Astrocyte (in vitro differentiated cells and primary cell): Measurements from ENCODE around the gene RNF157. TPM values are rescaled to one million over a fixed set of nuclear protein-coding genes. Genes with fewer than 3 reads are reported as not detected.
"Not testable (repeated sequence)": the region's sequence is repeated elsewhere in the genome, so short reads cannot be mapped to it uniquely, and the experiment has no call there.

Experiments used
- DNase-seq: peaks from one replicate; pipeline ENCODE4 v3.0.0-alpha.2; 2010; ENCODE audit warnings: low read depth
- FAIRE-seq: peaks from 2 replicates; lab custom pipeline; 2011; peaks lifted over from hg19 to GRCh38; lab: Jason Lieb, UNC
- H2AFZ ChIP-seq: 2 replicates; pipeline ENCODE4 v1.6.0; 2012; ENCODE audit warnings: low read depth, low read length, inconsistent platforms
- H3K27ac ChIP-seq: 2 replicates; pipeline ENCODE4 v1.5.1; 2011; ENCODE audit warnings: low read depth, low read length, inconsistent platforms
- H3K27me3 ChIP-seq: 2 replicates; pipeline ENCODE4 v1.6.0; 2011; ENCODE audit warnings: low read length, inconsistent platforms; ENCODE audit not compliant: insufficient read depth
- H3K36me3 ChIP-seq: 2 replicates; pipeline ENCODE4 v1.5.1; 2011; ENCODE audit warnings: low read length, inconsistent platforms; ENCODE audit not compliant: insufficient read depth
- H3K4me1 ChIP-seq: 2 replicates; pipeline ENCODE4 v1.5.1; 2011; ENCODE audit warnings: low read length, inconsistent platforms; ENCODE audit not compliant: insufficient read depth
- H3K4me2 ChIP-seq: 2 replicates; pipeline ENCODE4 v1.6.0; 2012; ENCODE audit warnings: low read length, inconsistent platforms
- H3K4me3 ChIP-seq: 2 replicates; pipeline ENCODE4 v1.5.1; 2011; ENCODE audit warnings: low read depth, mild to moderate bottlenecking, low read length, inconsistent platforms; ENCODE audit not compliant: insufficient read depth
- H3K79me2 ChIP-seq: 2 replicates; pipeline ENCODE4 v1.6.0; 2012; ENCODE audit warnings: mild to moderate bottlenecking, low read length, inconsistent platforms; ENCODE audit not compliant: insufficient read depth
- H3K9ac ChIP-seq: 2 replicates; pipeline ENCODE4 v1.6.0; 2012; ENCODE audit warnings: mild to moderate bottlenecking, low read length, inconsistent platforms
- H3K9me3 ChIP-seq: 2 replicates; pipeline ENCODE4 v1.5.1; 2012; ENCODE audit warnings: low read depth, mild to moderate bottlenecking, low read length, inconsistent platforms; ENCODE audit not compliant: insufficient read depth
- H4K20me1 ChIP-seq: 2 replicates; pipeline ENCODE4 v1.6.0; 2012; ENCODE audit warnings: low read length, inconsistent platforms; ENCODE audit not compliant: insufficient read depth
- H3K27ac Mint-ChIP-seq: one replicate; pipeline ENCODE4 v1.8.0; 2021; ENCODE audit warnings: mild to moderate bottlenecking, mixed read lengths; ENCODE audit not compliant: unreplicated experiment
- H3K27me3 Mint-ChIP-seq: one replicate; pipeline ENCODE4 v1.8.0; 2021; ENCODE audit warnings: low read depth, mixed read lengths; ENCODE audit not compliant: unreplicated experiment
- H3K36me3 Mint-ChIP-seq: one replicate; pipeline ENCODE4 v1.8.0; 2021; ENCODE audit warnings: low read depth, mixed read lengths; ENCODE audit not compliant: unreplicated experiment
- H3K4me1 Mint-ChIP-seq: one replicate; pipeline ENCODE4 v1.8.0; 2021; ENCODE audit warnings: low read depth, mixed read lengths; ENCODE audit not compliant: unreplicated experiment
- H3K4me3 Mint-ChIP-seq: one replicate; pipeline ENCODE4 v1.8.0; 2021; ENCODE audit warnings: mild to moderate bottlenecking, moderate library complexity, mixed read lengths; ENCODE audit not compliant: unreplicated experiment
- H3K9me3 Mint-ChIP-seq: one replicate; pipeline ENCODE4 v1.8.0; 2021; ENCODE audit warnings: mild to moderate bottlenecking, mixed read lengths; ENCODE audit not compliant: unreplicated experiment
- CTCF ChIP-seq: IDR thresholded peaks from 2 replicates; pipeline ENCODE4 v1.5.1; 2011; ENCODE audit warnings: low read depth, mild to moderate bottlenecking, inconsistent platforms, low read length, moderate library complexity; ENCODE audit not compliant: insufficient read depth
- EZH2 ChIP-seq: IDR thresholded peaks from 2 replicates; pipeline ENCODE4 v1.6.1; 2012; ENCODE audit warnings: mild to moderate bottlenecking, low read length, inconsistent platforms; ENCODE audit not compliant: insufficient read depth
- total RNA-seq: library from RNA; stranded (reverse); gene quantifications from 2 replicates; pipeline ENCODE4 v1.2.1, GENCODE V29; 2021

Gene RNF157
- total RNA-seq, 1 donor from 2014 or later = 1.4 TPM

- Mint-ChIP-seq H3K4me1 (no peaks in the 10 kb centered on the region), H3K27me3 (peaks cover 6% of the 10 kb centered on the region), H3K9me3 (no peaks in the 10 kb centered on the region), H3K4me3 (no peak overlapping the region), H3K36me3 (no peaks in the 10 kb centered on the region), H3K27ac (no peak overlapping the region)
- Histone ChIP-seq H3K4me1 (no peaks in the 10 kb centered on the region), H3K36me3 (no peaks in the 10 kb centered on the region), H2AFZ (no peak overlapping the region), H3K9ac (no peak overlapping the region), H3K27ac (no peak overlapping the region), H3K79me2 (no peaks in the 10 kb centered on the region), H4K20me1 (no peaks in the 10 kb centered on the region), H3K9me3 (no peaks in the 10 kb centered on the region), H3K4me2 (no peak overlapping the region), H3K27me3 (no peaks in the 10 kb centered on the region), H3K4me3 (no peak overlapping the region)
- FAIRE-seq (no peak), DNase-seq (no peak)
- TF ChIP-seq CTCF = no peak
- no peak for TF ChIP-seq EZH2
These were observed 26.8 kb downstream of the RNF157 start for GRCh38 chr17:76213491-76213890.

GRCh38 chr17:76208120-76208519 is 32.2 kb downstream of the RNF157 start:
- H3K9me3 ChIP-seq = no peaks in the 10 kb centered on the region
- TF ChIP-seq EZH2 = no peak
- no peak for TF ChIP-seq CTCF
- no peak overlapping the region for H3K27ac ChIP-seq
- Mint-ChIP-seq H3K9me3 (no peaks in the 10 kb centered on the region), H3K36me3 (no peaks in the 10 kb centered on the region), H3K4me3 (no peak overlapping the region), H3K4me1 (peaks cover 9% of the 10 kb centered on the region), H3K27me3 (peaks cover 3% of the 10 kb centered on the region), H3K27ac (no peak overlapping the region)
- H3K4me3 ChIP-seq = no peak overlapping the region
- no peaks in the 10 kb centered on the region for H3K79me2 ChIP-seq
- no peak overlapping the region for H3K4me2 ChIP-seq
- DNase-seq (no peak), FAIRE-seq (no peak)
- peaks cover 5% of the 10 kb centered on the region for H3K4me1 ChIP-seq
- H4K20me1 ChIP-seq = no peaks in the 10 kb centered on the region
- no peak overlapping the region for H3K9ac ChIP-seq
- H3K27me3 ChIP-seq = no peaks in the 10 kb centered on the region
- no peaks in the 10 kb centered on the region for H3K36me3 ChIP-seq
- H2AFZ ChIP-seq = no peak overlapping the region

GRCh38 chr17:76207275-76208059 is 32.8 kb downstream of the RNF157 start:
- no peaks in the 10 kb centered on the region for H3K36me3 ChIP-seq
- H3K9ac ChIP-seq = no peak overlapping the region
- Mint-ChIP-seq H3K27me3 (peaks cover 3% of the 10 kb centered on the region), H3K9me3 (no peaks in the 10 kb centered on the region), H3K4me1 (peaks cover 9% of the 10 kb centered on the region), H3K27ac (no peak overlapping the region), H3K36me3 (no peaks in the 10 kb centered on the region), H3K4me3 (no peak overlapping the region)
- H3K4me3 ChIP-seq = no peak overlapping the region
- no peaks in the 10 kb centered on the region for H4K20me1 ChIP-seq
- no peak overlapping the region for H2AFZ ChIP-seq
- peaks cover 5% of the 10 kb centered on the region for H3K4me1 ChIP-seq
- FAIRE-seq (no peak), DNase-seq (no peak)
- no peak for TF ChIP-seq EZH2
- no peak for TF ChIP-seq CTCF
- H3K27ac ChIP-seq = no peak overlapping the region
- H3K9me3 ChIP-seq = no peaks in the 10 kb centered on the region
- no peak overlapping the region for H3K4me2 ChIP-seq
- H3K27me3 ChIP-seq = no peaks in the 10 kb centered on the region
- no peaks in the 10 kb centered on the region for H3K79me2 ChIP-seq

- H3K4me2 ChIP-seq, H3K4me3 ChIP-seq, H3K4me1 ChIP-seq, H3K27me3 ChIP-seq, H3K4me3 Mint-ChIP-seq, H4K20me1 ChIP-seq, H3K9me3 ChIP-seq, H3K27ac Mint-ChIP-seq, H3K27ac ChIP-seq, H3K36me3 Mint-ChIP-seq, H3K36me3 ChIP-seq, FAIRE-seq, H2AFZ ChIP-seq, DNase-seq, H3K9me3 Mint-ChIP-seq, H3K9ac ChIP-seq, H3K27me3 Mint-ChIP-seq, H3K79me2 ChIP-seq: not testable (repeated sequence)
- peaks cover 11% of the 10 kb centered on the region for H3K4me1 Mint-ChIP-seq
These were observed 34.6 kb downstream of the RNF157 start for GRCh38 chr17:76205542-76206144.
